NCI-H345 (cell line): ENCODE measurements around the gene P2RY4.
"Not testable (repeated sequence)": the region's sequence is repeated elsewhere in the genome, so short reads cannot be mapped to it uniquely, and the experiment has no call there.

Experiments
- DNase-seq: peaks from one replicate; lab custom pipeline; 2025; lab: John Stamatoyannopoulos, UW

The P2RY4 gene

GRCh38 chrX:70243601-70244000, 16.4 kb downstream of the P2RY4 start:
- DNase-seq = not testable (repeated sequence)

- DNase-seq = no peak
These were observed 18.5 kb downstream of the P2RY4 start for GRCh38 chrX:70241501-70241900.

DNA sequence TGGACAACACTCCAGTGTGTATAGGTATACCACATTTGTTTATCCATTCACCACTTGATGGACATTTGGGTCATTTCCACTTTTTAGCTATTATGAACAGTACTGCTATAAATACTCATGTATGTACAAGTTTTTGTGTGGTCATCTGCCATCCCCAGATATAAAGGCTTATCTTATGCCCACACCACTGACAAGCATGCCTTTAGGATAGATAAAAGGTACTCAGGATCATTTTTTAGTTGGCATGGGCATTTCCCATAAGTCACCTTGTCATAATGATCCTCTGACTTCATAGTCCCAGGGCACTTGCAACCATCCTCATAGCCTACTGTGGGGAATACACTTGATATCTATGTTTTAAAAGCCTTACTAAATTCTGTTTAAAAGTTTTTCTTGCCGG, 19.3 kb downstream of the P2RY4 start:
- no peak for DNase-seq

DNA sequence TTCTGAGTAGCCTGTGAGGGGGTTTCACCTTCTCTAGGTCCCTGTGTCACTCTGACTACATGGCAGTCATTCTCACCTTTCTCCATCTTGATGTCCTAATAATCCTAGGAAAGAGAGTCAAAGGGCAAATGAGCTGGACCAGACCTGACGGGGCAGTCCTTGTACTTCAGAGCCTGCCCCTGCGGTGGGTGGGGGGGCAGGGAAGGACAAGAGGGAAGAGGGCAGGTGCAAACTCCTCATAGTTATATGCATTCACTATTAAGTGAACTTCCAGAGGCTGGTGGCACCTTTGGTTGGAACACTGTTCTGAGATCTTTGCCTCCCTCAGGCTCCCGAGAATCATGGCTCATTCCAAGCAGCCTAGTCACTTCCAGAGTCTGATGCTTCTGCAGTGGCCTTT, 25.6 kb downstream of the P2RY4 start, which contains the start of gene AWAT1:
TSS of gene AWAT1 (plus strand) at position 301 of the 400 bp plus-strand sequence. CDS start at position 342, 41 bp downstream.
- DNase-seq = no peak

DNA sequence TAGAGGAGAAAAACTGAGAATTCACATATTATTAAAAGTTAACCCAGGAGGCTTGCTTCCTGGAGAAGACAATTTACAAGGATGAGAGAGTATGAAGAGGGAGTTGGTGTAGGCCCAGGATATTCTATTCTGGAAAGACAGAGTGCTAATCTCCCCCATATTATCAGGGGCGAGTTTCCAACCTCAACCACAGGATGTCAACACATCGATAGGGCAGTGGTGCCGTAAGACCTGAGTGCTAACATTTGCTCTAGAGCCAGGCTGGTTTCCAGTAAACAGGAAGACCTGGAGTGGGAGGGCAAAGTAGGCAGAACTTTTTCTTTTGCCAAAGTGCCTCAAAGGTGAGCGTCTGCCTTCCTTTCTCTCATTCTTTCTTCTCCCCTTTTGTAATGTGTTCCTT, 28.3 kb downstream of the P2RY4 start:
- DNase-seq = no peak

- DNase-seq = no peak
These were observed 33.3 kb downstream of the P2RY4 start for GRCh38 chrX:70226687-70227086.

DNA sequence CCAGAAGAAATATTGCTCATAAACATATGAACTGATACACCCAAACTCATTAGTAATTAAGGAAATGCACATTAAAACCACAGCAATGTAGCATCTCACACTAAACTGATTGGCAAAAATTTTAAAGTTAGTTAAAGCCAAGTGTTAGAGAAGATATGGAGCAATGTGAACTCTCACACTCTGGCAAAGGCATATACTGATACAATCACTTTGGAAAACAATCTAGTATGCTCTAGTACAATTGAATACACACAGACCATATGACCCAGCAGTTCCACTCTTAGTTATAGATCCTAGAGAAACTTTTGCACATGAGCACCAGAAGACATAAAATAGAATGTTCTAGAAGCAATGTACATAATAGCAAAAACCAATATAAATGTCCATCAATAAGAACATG, 34.0 kb downstream of the P2RY4 start:
- DNase-seq = no peak

DNA sequence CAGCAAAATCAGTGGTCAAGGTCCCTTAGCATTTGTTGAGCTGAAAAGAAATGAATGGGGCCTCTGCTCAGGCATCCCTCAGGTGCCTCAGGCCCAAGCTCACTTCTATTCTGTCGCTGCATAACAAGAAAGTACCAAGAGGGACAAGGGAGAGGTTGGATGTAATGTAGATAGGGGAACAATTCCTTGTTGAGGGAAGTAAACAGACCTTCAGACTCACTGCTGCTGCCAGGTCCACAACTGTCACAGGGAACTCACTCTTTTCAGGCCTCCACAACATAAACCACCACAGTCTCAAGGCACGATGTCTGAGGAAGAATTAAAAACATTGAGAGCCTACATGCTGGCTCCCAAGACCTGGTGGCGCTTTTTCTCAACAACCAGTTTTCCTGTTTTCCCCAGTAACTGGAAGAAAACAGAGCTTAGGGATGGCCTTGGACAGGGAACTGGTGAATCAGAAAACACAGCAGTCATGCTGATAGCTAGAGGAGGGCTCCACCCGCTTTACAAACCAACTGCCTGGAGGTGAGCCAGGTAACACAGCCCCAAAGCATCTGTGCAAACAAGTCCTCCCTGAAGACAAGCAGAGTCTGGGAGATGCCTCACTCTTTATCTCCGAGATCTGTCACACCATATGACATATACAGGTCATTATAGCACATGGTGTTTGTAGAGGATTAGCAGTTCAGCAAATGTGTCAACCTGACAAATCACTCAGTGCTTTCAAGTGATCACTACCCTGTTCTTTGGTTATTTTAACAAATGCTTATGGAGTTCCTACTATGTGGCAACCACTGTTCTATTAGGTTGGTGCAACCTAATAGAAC, 39.9 kb downstream of the P2RY4 start:
- peak; percentile 95 for DNase-seq

DNA sequence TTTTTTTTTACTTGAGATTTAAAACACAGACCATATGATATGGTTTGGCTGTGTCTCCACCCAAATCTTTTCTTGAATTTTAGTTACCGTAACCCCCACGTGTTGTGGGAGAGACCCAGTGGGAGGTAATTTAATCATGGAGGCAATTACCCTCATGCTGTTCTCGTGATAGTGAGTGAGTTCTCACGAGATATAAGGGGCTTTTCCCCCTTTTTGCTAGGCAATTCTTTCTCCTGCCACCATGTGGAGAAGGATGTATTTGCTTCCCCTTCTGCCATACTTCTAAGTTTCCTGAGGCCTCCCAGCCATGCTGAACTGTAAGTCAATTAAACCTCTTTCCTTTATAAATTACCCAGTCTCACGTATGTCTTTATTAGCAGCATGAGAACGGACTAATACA, 50.4 kb downstream of the P2RY4 start:
- DNase-seq = peak; percentile 28

DNA sequence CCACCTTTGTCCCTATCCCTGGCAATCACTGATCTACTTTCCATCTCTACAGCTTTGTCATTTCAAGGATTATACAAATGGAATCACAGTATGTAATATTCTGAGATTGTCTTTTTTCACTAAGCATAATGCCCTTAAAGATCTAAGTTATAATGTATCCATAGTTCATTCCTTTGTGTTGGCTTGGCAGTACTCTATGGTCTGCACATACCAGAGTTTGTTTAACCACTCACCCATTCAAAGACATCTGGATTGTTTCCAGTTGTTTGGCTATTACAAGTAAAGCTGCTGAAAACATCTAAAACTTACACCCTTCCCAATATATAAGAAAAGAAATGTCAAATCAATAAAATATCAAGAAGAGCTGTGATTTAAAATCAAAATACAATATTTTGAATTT, 51.5 kb downstream of the P2RY4 start:
- DNase-seq = peak; percentile 43
